Measurements from ENCODE around the gene ZNF414. TPM values are rescaled to one million over a fixed set of nuclear protein-coding genes. Genes with fewer than 3 reads are reported as not detected.

ZNF414 gene
- total RNA-seq, 1 experiment from 2014 or later, result 3.4 TPM

DNA sequence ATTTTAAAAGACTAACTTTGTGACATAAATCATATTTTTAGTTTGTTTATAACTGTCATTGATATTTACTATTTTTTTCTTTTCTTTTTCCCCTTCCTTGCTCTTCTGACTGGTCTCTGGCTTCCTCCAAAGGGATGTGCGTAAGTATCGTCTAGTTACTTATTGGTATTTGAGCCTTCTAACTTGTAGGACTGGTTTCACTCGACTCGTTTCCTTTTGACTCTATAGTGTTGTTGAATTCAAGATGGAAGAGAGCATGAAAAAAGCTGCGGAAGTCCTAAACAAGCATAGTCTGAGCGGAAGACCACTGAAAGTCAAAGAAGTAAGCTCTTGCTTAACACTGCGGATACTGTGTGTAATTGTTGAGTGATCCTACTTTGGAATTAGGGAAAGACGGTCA lies 50.6 kb downstream of the ZNF414 start:
- no peak for DNase-seq (ENCODE audit: low spot score)

DNA sequence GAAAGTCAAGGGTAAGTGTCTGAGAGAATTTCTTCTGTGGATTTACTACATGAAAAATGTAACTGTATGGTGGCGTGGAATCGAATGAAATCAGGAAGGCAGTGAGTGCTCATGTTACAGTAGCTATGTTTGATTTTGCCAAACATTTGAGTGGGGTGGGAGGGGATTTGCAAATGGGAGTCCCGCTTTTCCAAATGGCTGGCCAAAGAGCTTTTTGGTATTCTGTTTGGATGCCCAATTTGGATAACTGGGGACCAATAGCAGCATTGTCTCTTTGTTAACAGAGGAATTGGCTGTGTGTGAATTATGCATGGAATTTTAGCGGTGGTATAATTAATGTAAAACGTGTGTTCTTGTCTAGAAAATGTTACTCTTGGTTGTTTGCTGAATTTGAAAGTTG lies 51.4 kb downstream of the ZNF414 start:
- DNase-seq (ENCODE audit: low spot score), result no peak

DNA sequence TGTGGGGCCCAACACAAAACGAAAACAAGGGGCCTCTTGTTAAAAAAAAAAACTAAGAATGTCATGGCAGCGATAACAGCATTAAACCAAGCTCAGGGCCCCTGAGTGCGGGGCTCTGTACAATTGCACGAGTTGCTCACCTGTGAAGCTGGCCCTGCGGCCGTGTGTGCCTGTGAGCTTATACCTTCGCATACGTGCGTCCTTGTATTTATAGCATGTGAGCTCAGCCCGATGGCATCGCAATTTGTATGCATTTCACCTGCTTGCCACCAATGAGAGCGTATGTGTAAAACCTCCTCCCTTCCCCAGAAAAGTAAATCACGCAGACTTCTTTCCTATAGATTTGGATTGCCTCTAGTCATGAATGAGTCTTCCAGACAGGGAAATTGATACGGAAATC lies 52.1 kb downstream of the ZNF414 start:
- DNase-seq (ENCODE audit: low spot score), result no peak

DNA sequence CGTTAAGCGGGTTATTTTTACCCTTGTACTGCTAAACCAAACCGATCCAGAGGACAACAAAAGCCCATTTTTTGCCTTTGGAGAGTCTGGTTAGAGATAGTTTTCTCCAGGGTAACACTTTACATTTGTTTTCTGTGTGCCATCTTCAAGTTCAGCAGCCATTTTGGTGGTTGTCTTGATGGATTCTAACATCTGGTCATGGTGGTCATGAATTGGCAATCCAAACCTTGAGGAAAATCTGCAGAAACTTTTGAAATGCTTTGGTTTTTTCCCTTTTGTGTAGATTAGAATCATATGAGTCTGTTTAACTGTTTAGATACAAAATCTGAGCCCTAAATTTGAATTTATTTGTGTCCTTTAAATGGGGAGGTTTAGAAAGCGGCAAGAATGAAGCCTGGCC lies 52.6 kb downstream of the ZNF414 start:
- no peak for DNase-seq (ENCODE audit: low spot score)

DNA sequence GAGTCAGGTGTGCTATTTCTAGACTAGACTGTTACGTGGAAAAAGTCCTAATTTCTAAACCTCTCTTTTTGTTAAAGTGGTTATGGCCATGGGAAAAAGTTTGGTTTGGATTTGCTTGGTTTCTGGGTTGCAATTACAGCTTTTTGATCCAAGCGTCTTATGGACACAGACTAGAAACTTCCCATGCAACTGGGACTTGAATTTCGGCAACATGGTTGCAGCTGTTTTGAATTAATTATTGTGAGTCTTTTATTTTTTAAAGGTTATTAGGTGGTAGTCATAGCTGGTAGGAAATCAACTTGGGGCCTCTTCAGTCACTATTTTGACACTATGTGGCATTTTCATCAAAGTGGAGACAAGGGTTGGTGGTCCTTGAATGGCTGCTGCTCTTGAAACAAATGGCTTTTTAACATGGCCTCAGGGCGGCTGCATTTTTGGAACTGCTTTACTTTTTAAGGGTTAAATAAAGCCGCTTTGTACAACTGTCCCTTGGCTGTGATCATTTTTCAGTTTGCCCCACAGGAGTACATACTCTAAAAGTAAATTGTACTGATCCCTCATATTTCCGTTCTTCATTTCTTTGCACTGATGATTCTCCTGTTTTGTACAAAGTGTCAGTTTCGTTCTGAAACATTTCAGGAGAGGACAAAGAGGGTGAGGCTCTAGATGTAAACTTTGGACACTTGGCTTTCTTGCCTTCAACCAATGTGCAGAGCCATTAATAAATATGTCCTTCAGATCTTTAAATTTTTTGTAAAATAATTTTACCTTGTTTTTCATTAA lies 53.3 kb downstream of the ZNF414 start:
- DNase-seq (ENCODE audit: low spot score), result no peak

Other genes starting within 250 kb of the ZNF414 start
- gene CD320, start 205.8 kb downstream of the ZNF414 start, total RNA-seq (2014; rRNA removed; shearing (Covaris generic)), result 53.1 and 70.6 TPM in 2 replicates
- gene NDUFA7, start 192.8 kb downstream of the ZNF414 start, total RNA-seq (2014; rRNA removed; shearing (Covaris generic)), result 31.8 and 71.4 TPM in 2 replicates
- 193 and 479 TPM in 2 replicates for gene RPS28, start 192.7 kb downstream of the ZNF414 start, total RNA-seq (2014; rRNA removed; shearing (Covaris generic))
- 1.0 and 1.2 TPM in 2 replicates for gene KANK3, start 170.9 kb downstream of the ZNF414 start, total RNA-seq (2014; rRNA removed; shearing (Covaris generic))
- not detected in 2 replicates for gene ANGPTL4, start 150.0 kb downstream of the ZNF414 start, total RNA-seq (2014; rRNA removed; shearing (Covaris generic))
- gene RAB11B, start 123.8 kb downstream of the ZNF414 start, total RNA-seq (2014; rRNA removed; shearing (Covaris generic)), result 3.1 and 8.0 TPM in 2 replicates
- 53.3 and 80.8 TPM in 2 replicates for gene MARCHF2, start 100.9 kb downstream of the ZNF414 start, total RNA-seq (2014; rRNA removed; shearing (Covaris generic))
- 97.9 and 102 TPM in 2 replicates for gene HNRNPM, start 69.2 kb downstream of the ZNF414 start, total RNA-seq (2014; rRNA removed; shearing (Covaris generic))
- gene PRAM1, start 11.5 kb downstream of the ZNF414 start, total RNA-seq (2014; rRNA removed; shearing (Covaris generic)), result not detected in 2 replicates
- gene MYO1F, start 63.3 kb upstream of the ZNF414 start, total RNA-seq (2014; rRNA removed; shearing (Covaris generic)), result 0.02 TPM in 1 of 2 replicates, not detected in the other
- gene ADAMTS10, start 96.5 kb upstream of the ZNF414 start, total RNA-seq (2014; rRNA removed; shearing (Covaris generic)), result 7.7 and 8.1 TPM in 2 replicates
- not detected in 2 replicates for gene NFILZ, start 116.5 kb upstream of the ZNF414 start, total RNA-seq (2014; rRNA removed; shearing (Covaris generic))
- gene ACTL9, start 184.6 kb upstream of the ZNF414 start, total RNA-seq (2014; rRNA removed; shearing (Covaris generic)), result not detected in 2 replicates
- gene OR2Z1, start 207.5 kb upstream of the ZNF414 start, total RNA-seq (2014; rRNA removed; shearing (Covaris generic)), result not detected in 2 replicates

All from A172 (cell line).